ENCODE results near the gene PGBD4.
A peak's percentile ranks its signal among the peaks of the same experiment; 100 is the strongest.

The PGBD4 gene

DNA sequence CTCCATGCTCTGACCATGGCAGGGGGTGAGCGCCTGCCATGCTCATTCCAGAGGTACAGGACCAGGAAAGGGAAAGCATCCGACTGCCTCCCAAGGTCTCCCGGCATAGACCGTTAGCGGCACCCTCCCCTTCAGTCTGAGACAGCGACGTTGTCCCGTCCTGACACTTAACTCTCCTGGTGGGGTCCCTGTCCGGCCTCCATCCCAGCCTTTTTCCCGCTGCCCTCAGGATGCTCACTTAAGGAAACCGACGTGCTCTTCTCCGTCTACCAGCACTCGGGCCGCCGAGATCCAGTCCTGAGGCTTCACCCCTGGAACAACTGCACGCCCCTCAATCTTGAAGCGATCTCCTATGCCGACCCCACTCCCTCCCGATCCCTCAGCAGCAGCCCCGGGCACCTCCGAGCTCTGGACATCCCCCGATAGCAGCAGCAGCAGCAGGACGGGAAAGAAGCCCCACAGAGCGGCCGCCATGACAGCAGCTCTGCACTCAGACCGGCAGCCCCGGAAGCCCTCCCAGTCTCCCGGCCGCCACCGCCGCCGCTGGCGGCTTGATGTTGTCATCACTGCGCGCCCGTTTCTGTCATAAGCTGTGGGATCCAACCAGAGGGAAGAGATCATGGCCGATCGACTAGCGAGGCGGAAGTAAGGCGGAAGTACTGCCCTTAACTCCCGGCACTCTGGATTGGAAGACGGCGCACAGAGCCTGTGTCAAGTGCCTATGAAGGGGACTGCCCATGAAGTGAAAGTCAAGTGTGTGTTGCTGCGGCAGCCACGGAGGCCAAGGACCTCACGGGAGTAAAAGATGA, at the start of gene PGBD4, which contains the start of gene EMC7:
Gene PGBD4, plus strand, starts transcription at position 718 of the 809 bp plus-strand sequence. CDS start 449 bp downstream, outside the sequence.
Gene EMC7, minus strand, starts transcription at position 497 of the 809 bp plus-strand sequence. Its CDS starts 23 bp downstream, at position 474.
- peak; percentile 99 for DNase-seq (ENCODE audit: low read depth)
- H3K4me3 ChIP-seq (ENCODE audit: low read depth, low read length), result peak within 1 kb of the TSS; percentile 100
- TF ChIP-seq, protein P1, sequence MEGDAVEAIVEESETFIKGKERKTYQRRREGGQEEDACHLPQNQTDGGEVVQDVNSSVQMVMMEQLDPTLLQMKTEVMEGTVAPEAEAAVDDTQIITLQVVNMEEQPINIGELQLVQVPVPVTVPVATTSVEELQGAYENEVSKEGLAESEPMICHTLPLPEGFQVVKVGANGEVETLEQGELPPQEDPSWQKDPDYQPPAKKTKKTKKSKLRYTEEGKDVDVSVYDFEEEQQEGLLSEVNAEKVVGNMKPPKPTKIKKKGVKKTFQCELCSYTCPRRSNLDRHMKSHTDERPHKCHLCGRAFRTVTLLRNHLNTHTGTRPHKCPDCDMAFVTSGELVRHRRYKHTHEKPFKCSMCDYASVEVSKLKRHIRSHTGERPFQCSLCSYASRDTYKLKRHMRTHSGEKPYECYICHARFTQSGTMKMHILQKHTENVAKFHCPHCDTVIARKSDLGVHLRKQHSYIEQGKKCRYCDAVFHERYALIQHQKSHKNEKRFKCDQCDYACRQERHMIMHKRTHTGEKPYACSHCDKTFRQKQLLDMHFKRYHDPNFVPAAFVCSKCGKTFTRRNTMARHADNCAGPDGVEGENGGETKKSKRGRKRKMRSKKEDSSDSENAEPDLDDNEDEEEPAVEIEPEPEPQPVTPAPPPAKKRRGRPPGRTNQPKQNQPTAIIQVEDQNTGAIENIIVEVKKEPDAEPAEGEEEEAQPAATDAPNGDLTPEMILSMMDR (IDR thresholded peaks at IDR 0.05; ENCODE audit: control insufficient read depth, extremely low read depth, insufficient read depth), result no peak

DNA sequence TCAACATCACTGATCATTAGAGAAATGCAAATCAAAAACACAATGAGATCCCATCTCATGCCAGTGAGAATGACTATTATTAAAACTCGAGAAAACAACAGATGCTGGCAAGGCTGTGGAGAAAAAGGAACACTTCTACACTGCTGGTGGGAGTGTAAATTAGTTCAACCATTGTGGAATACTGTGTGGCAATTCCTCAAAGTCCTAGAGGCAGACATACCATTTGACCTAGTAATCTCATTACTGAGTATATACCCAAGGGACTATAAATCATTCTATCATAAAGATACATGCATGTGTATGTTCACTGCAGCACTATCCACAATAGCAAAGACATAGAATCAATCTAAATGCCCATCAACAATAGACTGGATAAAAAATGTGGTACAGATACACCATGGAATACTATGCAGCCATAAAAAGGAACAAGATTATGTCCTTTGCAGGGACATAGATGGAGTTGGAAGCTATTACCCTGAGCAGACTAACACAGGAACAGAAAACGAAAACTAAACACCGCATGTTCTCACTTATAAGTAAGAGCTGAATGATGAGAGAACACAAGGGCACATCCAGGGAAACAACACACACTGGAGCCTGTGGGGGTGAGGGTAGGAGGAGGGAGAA, 47.7 kb upstream of the PGBD4 start:
- H3K4me3 ChIP-seq (ENCODE audit: low read depth, low read length), result no peak overlapping the region
- TF ChIP-seq, protein P1 (IDR thresholded peaks at IDR 0.05; ENCODE audit: control insufficient read depth, extremely low read depth, insufficient read depth), result no peak
- DNase-seq (ENCODE audit: low read depth), result no peak

DNA sequence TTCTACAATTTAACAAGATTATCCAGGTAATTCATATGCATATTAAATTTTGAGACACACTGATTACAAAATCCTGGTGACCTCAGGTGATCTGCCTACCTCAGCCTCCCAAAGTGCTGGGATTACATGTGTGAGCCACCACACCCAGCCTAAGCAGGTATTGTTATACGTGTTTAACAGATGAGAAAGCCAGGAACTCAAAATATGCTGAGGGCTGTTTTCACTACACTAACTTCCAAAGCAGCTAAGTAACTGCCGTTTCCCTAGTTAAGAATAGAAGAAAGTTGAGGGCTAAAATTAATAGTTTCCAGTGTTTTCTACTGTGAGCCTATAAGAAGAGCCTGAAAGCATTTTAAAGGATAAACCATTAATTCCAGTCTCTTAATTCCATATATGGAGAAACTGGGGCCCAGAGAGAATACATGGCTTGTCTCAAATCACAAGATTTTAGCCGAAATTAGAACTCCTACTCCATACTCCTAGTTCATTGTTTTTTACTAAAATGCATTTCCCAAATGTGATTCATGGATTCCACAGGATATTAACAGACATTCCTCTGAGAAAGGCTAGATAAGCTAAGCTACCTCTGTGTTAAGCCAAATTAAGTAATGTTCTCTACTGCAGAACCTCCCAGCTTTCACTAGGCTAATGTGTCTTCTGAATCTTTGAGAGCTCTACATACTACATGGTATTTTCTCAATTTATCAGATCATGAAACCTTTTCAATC, 45.9 kb upstream of the PGBD4 start:
- TF ChIP-seq, protein P1 (IDR thresholded peaks at IDR 0.05; ENCODE audit: control insufficient read depth, extremely low read depth, insufficient read depth), result no peak
- H3K4me3 ChIP-seq (ENCODE audit: low read depth, low read length), result no peak overlapping the region

DNA sequence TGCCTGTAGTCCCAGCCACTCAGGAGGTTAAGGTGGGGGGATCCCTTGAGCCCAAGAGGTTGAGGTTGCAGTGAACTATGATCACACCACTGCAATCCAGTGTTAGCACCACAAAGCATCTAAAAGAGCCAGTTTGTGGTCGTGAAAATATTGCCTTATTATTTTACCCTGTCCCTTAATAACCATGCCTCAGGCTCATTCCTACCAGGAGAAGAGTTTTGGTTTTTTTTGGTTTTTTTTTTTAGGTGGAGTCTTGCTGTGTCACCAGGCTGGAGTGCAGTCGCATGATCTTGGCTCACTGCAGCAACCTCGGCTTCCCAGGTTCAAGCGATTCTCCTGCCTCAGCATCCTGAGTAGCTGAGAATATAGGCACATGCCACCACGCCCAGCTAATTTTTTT, 45.0 kb upstream of the PGBD4 start:
- TF ChIP-seq, protein P1 (IDR thresholded peaks at IDR 0.05; ENCODE audit: control insufficient read depth, extremely low read depth, insufficient read depth), result no peak
- DNase-seq (ENCODE audit: low read depth), result no peak
- no peak overlapping the region for H3K4me3 ChIP-seq (ENCODE audit: low read depth, low read length)

More for the DNA sequence above, 45.9 kb upstream of the PGBD4 start:
- DNase-seq (ENCODE audit: low read depth), result no peak

DNA sequence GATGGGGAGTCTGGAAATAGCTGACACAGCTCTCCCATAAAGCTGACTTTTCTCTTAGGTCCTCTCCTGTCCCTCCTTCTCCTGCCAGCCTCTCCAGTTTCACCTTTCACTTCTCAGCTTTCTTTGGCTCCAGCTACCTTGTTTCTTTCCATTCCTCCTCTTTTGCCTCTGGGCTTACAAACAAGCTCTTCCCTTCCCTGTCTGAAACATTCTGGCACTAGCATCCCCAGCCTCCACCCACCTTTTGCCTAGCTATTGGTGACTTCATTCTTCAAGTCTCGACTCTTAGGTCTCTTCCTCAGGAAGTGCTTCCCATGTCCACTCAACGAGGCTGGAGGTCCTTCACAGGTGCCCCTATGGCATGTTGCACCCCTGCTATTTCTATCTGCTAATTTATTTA, 42.4 kb upstream of the PGBD4 start:
- TF ChIP-seq, protein P1 (IDR thresholded peaks at IDR 0.05; ENCODE audit: control insufficient read depth, extremely low read depth, insufficient read depth), result no peak
- DNase-seq (ENCODE audit: low read depth), result no peak

DNA sequence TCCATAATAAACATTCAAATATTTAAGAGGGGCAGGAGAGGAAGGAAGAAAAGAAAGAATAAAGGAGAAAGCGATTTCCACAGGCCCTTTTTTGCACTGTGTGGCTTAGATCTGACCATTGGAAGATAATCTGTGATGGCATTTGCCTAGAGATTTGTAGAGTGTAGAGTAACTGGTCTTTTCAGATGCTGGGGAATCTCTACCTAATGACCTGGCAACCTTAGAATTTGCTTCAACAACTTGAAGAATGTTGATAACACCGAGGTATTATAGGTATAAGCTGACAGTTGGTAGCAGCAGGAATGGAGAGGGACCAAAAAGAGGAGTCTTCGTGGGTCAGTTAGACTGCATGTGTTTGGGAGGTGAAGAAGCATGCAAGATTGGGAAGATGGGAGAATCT, 41.9 kb upstream of the PGBD4 start:
- H3K4me3 ChIP-seq (ENCODE audit: low read depth, low read length), result no peak overlapping the region
- no peak for DNase-seq (ENCODE audit: low read depth)
- TF ChIP-seq, protein P1 (IDR thresholded peaks at IDR 0.05; ENCODE audit: control insufficient read depth, extremely low read depth, insufficient read depth), result no peak

More for the DNA sequence above, 42.4 kb upstream of the PGBD4 start:
- H3K4me3 ChIP-seq (ENCODE audit: low read depth, low read length), result no peak overlapping the region
